Lower leg skin (tissue), 3 donors: ENCODE measurements around the gene LARP1.

Experiments used
- CTCF ChIP-seq, 3 donors: fragments of 450-650 bp; IDR thresholded peaks; one replicate each; pipeline ENCODE4 v1.5.1; 2016; ENCODE audit warnings: antibody characterized with exemption in 3 of 3, mild to moderate bottlenecking in 3 of 3, moderate library complexity in 2 of 3
- POLR2A ChIP-seq, 2 donors: fragments of 450-650 bp; IDR thresholded peaks; one replicate each; pipeline ENCODE4 v1.6.1; 2016 to 2017; ENCODE audit warnings: antibody characterized with exemption in 2 of 2, mild to moderate bottlenecking in 1 of 2, moderate library complexity in 1 of 2

- TF ChIP-seq CTCF (IDR thresholded peaks at IDR 0.05): no peak
- no peak for TF ChIP-seq POLR2A (IDR thresholded peaks at IDR 0.05)
These were observed 96.2 kb downstream of the LARP1 start for GRCh38 chr5:154851351-154851750.
